ENCODE results near the gene ZNF521. TPM values are rescaled to one million over a fixed set of nuclear protein-coding genes. Genes with fewer than 3 reads are reported as not detected.

ZNF521 gene
- total and polyA plus RNA-seq, 8 donors, result 16.6 to 60.6 (median 47.3) TPM

DNA sequence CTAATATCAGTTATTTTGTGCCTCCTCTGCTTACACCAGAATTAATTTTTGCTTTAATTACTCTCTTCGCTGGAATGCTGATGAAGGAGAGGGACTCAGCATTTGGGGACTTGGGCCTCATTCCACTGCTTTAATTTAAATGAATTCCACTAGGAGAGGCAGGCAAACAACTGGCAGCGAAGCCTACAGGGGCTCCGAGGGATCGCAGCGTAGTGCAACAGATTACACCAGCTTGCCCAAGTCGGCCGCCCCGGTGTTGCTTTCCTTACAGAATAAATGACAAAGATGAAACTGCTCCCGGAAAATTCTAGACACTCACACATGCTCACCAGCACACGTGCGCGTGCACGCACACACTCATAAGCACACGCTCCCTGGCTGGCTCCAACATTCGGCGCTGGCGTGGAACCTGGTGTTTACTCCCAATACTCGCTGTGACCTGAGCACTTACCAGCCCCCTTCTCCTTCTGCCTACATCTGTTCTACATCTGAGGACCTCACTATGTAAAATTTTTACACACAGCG is 175.4 kb downstream of the ZNF521 start:
- no peak overlapping the region for H3K4me3 ChIP-seq
- intact Hi-C loops (cut with DNase I), result no loop called here
- no peaks in the 10 kb centered on the region for H3K27me3 ChIP-seq
- H3K9me3 ChIP-seq, result no peaks in the 10 kb centered on the region
- no peaks in the 10 kb centered on the region for H3K4me1 ChIP-seq
- ATAC-seq (no peak), DNase-seq (peak in 1 of 4 donors; percentile 69)
- H3K27ac ChIP-seq, result no peak overlapping the region
- no peaks in the 10 kb centered on the region for H3K36me3 ChIP-seq
- TF ChIP-seq, protein P1, sequence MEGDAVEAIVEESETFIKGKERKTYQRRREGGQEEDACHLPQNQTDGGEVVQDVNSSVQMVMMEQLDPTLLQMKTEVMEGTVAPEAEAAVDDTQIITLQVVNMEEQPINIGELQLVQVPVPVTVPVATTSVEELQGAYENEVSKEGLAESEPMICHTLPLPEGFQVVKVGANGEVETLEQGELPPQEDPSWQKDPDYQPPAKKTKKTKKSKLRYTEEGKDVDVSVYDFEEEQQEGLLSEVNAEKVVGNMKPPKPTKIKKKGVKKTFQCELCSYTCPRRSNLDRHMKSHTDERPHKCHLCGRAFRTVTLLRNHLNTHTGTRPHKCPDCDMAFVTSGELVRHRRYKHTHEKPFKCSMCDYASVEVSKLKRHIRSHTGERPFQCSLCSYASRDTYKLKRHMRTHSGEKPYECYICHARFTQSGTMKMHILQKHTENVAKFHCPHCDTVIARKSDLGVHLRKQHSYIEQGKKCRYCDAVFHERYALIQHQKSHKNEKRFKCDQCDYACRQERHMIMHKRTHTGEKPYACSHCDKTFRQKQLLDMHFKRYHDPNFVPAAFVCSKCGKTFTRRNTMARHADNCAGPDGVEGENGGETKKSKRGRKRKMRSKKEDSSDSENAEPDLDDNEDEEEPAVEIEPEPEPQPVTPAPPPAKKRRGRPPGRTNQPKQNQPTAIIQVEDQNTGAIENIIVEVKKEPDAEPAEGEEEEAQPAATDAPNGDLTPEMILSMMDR (IDR thresholded peaks at IDR 0.05), result no peak

DNA sequence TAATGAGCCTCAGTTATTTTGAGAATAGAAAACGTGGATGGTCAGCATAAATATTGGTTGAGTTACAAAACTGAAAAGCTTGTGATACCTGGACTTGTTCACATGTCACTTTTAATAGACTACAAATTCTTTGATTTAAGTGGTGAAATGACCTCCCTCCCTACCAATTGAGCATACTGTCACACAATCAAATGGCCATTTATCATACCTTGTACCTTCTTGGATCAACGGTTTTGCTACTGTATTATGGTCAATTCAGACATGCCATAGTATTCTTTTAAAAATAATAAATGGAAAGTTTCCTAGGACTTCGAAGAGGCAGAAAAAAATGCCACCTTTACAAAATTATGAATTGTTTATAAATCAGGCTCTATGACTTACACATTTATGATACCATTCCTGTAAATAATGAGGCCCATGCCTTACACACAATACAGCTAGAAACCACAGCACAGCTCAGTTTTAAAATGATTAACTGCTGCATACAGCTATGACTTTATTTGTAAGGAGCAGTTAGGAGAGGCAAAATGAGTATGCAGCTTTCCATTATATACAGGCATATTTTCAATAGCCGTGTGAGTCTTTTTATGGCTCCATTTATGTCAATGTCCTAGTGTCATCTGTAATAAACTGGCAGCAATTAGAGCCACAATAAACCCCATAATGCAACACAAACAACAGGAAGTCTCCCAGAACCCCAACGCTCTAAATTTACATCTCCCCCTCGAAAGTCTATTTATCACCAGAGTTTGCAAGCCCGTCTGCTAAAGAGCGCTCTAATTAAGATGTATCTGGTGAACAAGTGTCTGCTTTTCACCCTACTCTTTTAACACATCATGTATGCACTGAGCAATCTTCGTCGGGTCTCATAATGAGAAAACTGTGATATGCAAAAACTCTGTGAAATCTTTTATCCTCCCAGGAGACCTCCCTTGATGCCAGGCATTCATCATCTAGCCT is 176.1 kb downstream of the ZNF521 start:
- intact Hi-C loops (cut with DNase I), result no loop called here
- H3K27me3 ChIP-seq, result no peaks in the 10 kb centered on the region
- no peak for ATAC-seq
- H3K4me1 ChIP-seq, result no peaks in the 10 kb centered on the region
- TF ChIP-seq, protein P1 (IDR thresholded peaks at IDR 0.05), result no peak
- H3K9me3 ChIP-seq, result no peaks in the 10 kb centered on the region
- H3K4me3 ChIP-seq, result no peak overlapping the region
- no peak overlapping the region for H3K27ac ChIP-seq
- H3K36me3 ChIP-seq, result no peaks in the 10 kb centered on the region
- no peak for DNase-seq

DNA sequence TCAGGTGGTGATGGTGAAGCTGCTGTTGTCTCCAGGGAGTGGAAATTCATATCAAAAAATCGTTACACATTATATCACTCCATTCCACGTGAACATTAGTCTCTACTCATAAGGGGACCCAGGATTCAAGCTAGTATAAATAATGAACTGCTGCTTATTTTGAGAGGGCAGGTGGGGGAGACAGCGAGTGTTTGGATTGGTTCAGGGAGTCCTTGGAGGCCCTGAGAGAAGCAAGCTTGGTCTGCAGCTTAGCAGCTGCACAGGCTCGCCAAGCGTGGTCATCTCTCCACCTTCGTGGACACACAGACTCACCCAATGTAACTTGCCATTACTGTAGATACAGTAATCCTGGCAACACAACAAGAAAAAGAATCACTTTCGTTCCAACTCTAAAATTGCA is 177.6 kb downstream of the ZNF521 start:
- no peaks in the 10 kb centered on the region for H3K9me3 ChIP-seq
- no peak overlapping the region for H3K27ac ChIP-seq
- intact Hi-C loops (cut with DNase I), result no loop called here
- no peaks in the 10 kb centered on the region for H3K36me3 ChIP-seq
- ATAC-seq, result no peak
- TF ChIP-seq, protein P1 (IDR thresholded peaks at IDR 0.05), result no peak
- no peaks in the 10 kb centered on the region for H3K27me3 ChIP-seq
- no peak for DNase-seq
- no peak overlapping the region for H3K4me3 ChIP-seq
- H3K4me1 ChIP-seq, result no peaks in the 10 kb centered on the region

DNA sequence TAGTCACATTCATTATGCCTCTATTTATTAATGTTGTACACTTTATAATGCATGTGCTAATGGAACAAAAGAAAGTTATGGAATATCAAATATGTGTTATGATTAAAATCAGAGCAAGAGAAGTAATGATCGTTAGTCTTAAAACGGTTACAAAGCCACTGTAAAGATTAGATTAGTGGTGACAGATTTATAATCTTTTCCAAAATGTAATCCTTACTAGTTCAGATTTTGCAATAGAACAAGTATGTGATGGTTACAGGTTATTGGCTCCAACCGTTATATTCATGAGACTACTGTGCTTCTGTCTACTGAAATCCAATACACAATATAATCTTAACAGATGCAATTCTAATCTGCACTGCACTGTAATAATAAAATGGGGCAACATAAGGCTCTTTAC is 180.6 kb downstream of the ZNF521 start:
- Histone ChIP-seq H3K9me3 (no peaks in the 10 kb centered on the region), H3K36me3 (no peaks in the 10 kb centered on the region), H3K4me1 (no peaks in the 10 kb centered on the region), H3K27me3 (no peaks in the 10 kb centered on the region), H3K4me3 (no peak overlapping the region), H3K27ac (no peak overlapping the region)
- ATAC-seq (no peak), DNase-seq (peak in 2 of 4 donors; percentile 28 to 43)
- TF ChIP-seq, protein P1 (IDR thresholded peaks at IDR 0.05), result no peak
- intact Hi-C loops (cut with DNase I), result no loop called here

DNA sequence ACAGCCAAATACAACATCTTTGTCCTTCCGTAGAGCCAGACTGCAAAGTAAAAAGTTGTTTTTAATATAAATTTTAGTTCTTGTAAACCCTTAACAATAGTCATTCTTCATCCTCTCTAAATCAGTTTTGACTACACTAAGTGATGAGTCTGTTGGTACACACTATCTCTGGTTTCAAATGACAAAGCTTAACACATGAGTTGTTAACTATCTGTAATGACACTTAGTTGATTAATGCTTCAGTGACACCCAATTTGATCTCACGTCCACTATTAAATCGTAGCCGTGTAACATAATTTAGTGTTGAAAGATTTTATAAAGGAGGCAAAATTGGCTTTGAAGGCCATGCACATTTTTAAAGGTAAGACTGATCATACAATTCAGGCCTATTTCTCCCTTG is 181.6 kb downstream of the ZNF521 start:
- TF ChIP-seq, protein P1 (IDR thresholded peaks at IDR 0.05), result no peak
- no peak overlapping the region for H3K27ac ChIP-seq
- intact Hi-C loops (cut with DNase I), result no loop called here
- ATAC-seq (no peak), DNase-seq (no peak)
- H3K9me3 ChIP-seq, result no peaks in the 10 kb centered on the region
- H3K27me3 ChIP-seq, result no peaks in the 10 kb centered on the region
- no peaks in the 10 kb centered on the region for H3K36me3 ChIP-seq
- no peak overlapping the region for H3K4me3 ChIP-seq
- H3K4me1 ChIP-seq, result no peaks in the 10 kb centered on the region

Measured in left lung (tissue), 10 donors.